DMS114 treated with DMSO at 0.1 percent for 48 hours (cell line): ENCODE results near the gene MEIOB.
"Not testable (repeated sequence)": the region's sequence is repeated elsewhere in the genome, so short reads cannot be mapped to it uniquely, and the experiment has no call there.

Source experiments
- DNase-seq: peaks from one replicate; lab custom pipeline; 2025; ENCODE audit not compliant: unreplicated experiment; lab: John Stamatoyannopoulos, UW

The MEIOB gene

GRCh38 chr16:1878256-1878655 lies 6.3 kb upstream of the MEIOB start:
- no peak for DNase-seq

- DNase-seq: no peak
These were observed 5.8 kb upstream of the MEIOB start for GRCh38 chr16:1877804-1878203.

- DNase-seq: no peak
These were observed 5.1 kb upstream of the MEIOB start for GRCh38 chr16:1877089-1877488.

GRCh38 chr16:1876468-1876867 lies 4.5 kb upstream of the MEIOB start:
- DNase-seq: no peak

GRCh38 chr16:1876066-1876465 lies 4.1 kb upstream of the MEIOB start:
- not testable (repeated sequence) for DNase-seq

- DNase-seq: no peak
These were observed 2.9 kb upstream of the MEIOB start for GRCh38 chr16:1874854-1875253.

GRCh38 chr16:1870365-1871082 lies 1.4 kb downstream of the MEIOB start:
- DNase-seq: no peak

- no peak for DNase-seq
These were observed 5.9 kb downstream of the MEIOB start for GRCh38 chr16:1865902-1866690.

GRCh38 chr16:1863681-1864460 lies 8.1 kb downstream of the MEIOB start:
- DNase-seq: no peak

GRCh38 chr16:1862394-1862793 lies 9.6 kb downstream of the MEIOB start:
- no peak for DNase-seq

- DNase-seq: no peak
These were observed 10.2 kb downstream of the MEIOB start for GRCh38 chr16:1861730-1862129.

GRCh38 chr16:1859650-1860049 lies 12.3 kb downstream of the MEIOB start:
- DNase-seq: no peak

- no peak for DNase-seq
These were observed 13.6 kb downstream of the MEIOB start for GRCh38 chr16:1858189-1858865.

- DNase-seq: no peak
These were observed 14.4 kb downstream of the MEIOB start for GRCh38 chr16:1857433-1858097.

GRCh38 chr16:1851793-1852192 lies 20.2 kb downstream of the MEIOB start:
- DNase-seq: no peak

- DNase-seq: no peak
These were observed 21.0 kb downstream of the MEIOB start for GRCh38 chr16:1850981-1851380.

GRCh38 chr16:1846416-1846815 lies 25.5 kb downstream of the MEIOB start:
- no peak for DNase-seq

- no peak for DNase-seq
These were observed 26.0 kb downstream of the MEIOB start for GRCh38 chr16:1845985-1846384.

- no peak for DNase-seq
These were observed 32.4 kb downstream of the MEIOB start for GRCh38 chr16:1839554-1839953.

GRCh38 chr16:1834096-1834495 lies 37.9 kb downstream of the MEIOB start:
- DNase-seq: no peak
